B cell (primary cell): ENCODE measurements around the gene KBTBD6.

ENCODE experiments used
- CTCF ChIP-seq: fragments of 200-600 bp; IDR thresholded peaks from one replicate; pipeline ENCODE4 v1.8.0; 2022; ENCODE audit warnings: antibody characterized with exemption, mild to moderate bottlenecking
- EZH2 ChIP-seq: IDR thresholded peaks from 2 replicates; pipeline ENCODE4 v1.6.1; 2012; ENCODE audit warnings: borderline replicate concordance, low read depth, mild to moderate bottlenecking, moderate library complexity, low read length; ENCODE audit not compliant: insufficient read depth, poor library complexity, severe bottlenecking

GRCh38 chr13:41130356-41130755 lies 2.2 kb downstream of the KBTBD6 start:
- TF ChIP-seq CTCF (no peak), EZH2 (no peak)
